GM12872 (cell line): ENCODE data around the gene MOB1B.
A peak's percentile ranks its signal among the peaks of the same experiment; 100 is the strongest.

ENCODE experiments used
- TF ChIP-seq, protein P1 (sequence below): IDR thresholded peaks from 3 replicates; pipeline ENCODE4 v1.5.1; 2011; ENCODE audit warnings: low read depth, mild to moderate bottlenecking, low read length, moderate library complexity; ENCODE audit not compliant: insufficient read depth

The MOB1B gene

DNA sequence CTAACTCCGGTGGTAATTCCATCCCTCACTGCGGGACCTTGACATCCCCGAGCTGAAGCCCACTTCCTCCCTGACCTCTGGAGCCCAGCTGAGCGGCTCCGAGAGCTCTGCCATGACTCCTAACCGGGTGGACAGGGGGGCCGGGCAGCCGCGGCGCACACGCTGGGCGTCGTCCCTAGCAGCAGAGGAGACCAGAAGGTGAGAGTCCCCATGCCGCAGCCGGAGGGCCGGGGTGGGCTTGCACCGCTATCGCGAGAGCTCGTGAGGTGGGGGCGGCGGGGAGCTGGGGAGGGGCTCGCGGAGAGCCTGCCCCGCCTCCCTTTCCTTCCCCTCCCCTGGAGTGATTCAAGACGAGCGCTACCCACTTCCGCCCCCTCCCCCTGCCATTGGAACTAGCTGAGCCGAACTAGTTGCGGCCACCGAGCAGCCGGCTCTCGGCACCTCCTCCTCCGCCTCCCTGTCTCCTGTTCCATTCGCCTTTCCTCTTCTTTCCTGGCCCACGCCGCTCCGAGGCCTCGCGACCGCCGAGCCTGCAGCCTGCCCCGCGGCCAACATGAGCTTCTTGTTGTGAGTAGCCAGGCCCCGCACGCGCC is at the start of gene MOB1B:
MOB1B (plus strand) TSS at position 386 of the 593 bp plus-strand sequence; CDS start at position 554, 168 bp downstream.
- TF ChIP-seq, protein P1, sequence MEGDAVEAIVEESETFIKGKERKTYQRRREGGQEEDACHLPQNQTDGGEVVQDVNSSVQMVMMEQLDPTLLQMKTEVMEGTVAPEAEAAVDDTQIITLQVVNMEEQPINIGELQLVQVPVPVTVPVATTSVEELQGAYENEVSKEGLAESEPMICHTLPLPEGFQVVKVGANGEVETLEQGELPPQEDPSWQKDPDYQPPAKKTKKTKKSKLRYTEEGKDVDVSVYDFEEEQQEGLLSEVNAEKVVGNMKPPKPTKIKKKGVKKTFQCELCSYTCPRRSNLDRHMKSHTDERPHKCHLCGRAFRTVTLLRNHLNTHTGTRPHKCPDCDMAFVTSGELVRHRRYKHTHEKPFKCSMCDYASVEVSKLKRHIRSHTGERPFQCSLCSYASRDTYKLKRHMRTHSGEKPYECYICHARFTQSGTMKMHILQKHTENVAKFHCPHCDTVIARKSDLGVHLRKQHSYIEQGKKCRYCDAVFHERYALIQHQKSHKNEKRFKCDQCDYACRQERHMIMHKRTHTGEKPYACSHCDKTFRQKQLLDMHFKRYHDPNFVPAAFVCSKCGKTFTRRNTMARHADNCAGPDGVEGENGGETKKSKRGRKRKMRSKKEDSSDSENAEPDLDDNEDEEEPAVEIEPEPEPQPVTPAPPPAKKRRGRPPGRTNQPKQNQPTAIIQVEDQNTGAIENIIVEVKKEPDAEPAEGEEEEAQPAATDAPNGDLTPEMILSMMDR: peak; percentile 35; the same call in 2 of the 3 replicates

DNA sequence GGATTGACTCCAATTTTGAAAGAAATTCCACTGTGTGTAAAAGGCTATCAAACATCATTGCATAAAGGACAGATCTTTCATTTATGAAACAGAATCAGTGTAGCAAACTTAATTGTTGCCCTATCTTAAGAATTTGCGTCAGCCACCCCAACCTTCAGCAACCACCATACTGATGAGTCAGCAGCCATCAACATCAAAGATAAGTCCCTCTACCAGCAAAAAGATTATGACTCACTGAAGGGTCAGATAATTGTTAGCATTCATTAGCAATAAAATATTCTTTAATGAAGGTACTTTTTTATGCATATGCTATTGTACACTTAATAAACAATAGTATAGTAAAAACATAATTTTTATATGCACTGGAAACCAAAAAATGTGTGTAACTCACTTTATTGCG is 46.7 kb upstream of the MOB1B start:
- TF ChIP-seq, protein P1: no peak

DNA sequence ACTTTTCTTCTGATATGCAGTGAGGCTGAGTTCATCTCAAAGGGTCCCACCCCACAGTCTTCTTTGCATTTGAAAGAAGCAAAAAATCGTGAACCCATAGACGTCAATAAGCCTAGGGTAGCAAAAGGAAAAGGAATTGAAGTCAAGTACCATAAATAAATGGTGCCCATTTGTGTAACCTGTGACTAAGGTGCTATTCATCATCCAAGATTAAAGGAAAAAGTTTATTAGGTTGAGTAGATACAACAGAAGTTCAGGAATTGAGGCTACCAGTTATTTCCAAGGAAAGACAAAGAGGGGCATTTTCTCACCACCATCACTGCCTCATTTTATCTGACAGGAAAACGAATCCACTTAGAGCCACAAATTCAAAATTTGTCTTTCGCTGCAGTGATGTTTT is 43.7 kb upstream of the MOB1B start:
- TF ChIP-seq, protein P1: no peak

DNA sequence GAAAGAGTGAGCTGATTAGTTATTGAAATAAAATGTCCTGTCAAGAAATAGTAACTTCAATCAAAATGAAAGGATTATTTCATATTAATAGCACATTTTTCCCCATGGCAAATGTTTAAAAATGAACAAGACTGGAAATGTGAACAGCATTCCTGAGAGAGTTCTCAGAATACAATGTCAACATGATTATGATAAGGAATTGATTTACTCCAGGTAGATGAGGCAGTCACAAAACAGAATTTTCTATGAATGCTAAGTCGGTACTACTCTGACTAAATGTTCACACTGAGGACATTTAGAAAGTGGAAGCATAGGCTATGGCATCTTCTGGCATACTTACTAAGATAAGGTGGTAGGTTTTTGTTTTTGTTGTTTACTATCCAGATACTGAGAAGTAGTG is 43.1 kb upstream of the MOB1B start:
- TF ChIP-seq, protein P1: no peak

DNA sequence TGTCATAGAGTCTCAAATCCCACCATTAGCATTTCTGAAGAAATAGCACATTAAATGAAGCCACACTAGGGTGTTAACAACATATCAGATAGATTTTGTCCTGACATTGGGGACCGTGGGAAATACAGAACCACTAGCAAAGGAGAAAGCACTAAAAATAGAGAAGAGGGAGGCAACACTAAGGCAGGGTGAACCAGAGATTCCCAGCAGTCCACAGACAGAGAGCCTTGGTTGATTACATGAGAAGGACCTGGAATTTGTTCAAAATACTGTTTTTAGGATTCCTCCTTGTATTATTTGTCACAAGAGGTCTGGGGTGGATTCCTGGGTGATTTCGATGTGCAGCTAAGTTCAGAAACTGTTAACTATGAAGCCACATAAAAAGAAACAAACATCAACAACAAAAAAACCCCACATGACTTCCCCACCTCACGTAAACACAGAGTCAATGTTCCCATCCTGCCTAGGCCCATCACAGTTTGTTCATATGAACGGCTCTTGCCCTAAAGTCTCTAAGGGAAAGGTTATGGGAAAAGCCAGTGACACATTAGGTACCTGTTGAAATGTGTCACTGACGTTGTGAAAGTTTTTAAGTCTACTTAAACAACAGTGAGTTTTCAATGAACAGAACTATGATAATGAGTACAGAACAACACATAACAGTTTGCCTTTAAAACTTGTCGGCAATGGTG is 38.9 kb upstream of the MOB1B start:
- TF ChIP-seq, protein P1: no peak

DNA sequence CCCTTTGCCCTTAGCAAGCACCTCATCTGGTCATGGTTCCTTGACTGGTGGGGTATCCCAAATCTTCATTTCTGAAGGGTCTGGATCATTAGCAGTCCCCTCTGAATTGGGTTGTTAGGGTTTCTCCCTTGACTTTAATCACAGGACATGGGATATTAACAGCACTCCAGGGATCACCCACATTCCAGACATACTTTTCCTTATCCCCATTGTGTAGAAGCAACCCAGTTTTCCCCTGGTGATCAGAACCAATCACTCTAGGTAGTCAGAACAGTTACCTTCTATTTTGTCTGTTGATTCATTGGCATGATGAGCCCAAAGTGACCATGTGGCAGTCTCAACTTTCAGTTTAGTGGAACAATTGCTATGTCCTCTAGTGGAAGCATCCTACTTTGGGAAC is 33.4 kb upstream of the MOB1B start:
- TF ChIP-seq, protein P1: no peak

DNA sequence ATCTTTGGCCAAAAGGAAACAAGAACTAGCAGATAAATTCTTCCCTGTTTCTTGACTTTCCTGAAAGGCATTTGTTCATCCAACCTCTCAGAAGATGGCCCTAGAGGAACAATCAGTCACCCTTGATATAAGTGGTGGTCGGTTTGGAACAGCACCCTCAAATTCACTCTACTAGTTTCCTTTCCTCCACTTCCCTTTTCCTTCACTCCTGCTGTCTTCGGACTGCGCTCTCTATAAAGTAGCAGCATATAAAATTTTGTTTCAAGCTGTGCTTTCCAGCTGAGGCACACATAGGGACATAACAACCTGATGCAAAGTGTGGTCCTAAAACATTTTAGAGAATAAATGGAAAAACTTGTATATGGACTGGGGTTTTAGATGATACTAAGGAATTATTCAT is 29.0 kb upstream of the MOB1B start:
- TF ChIP-seq, protein P1: no peak
